Panc1 (cell line): ENCODE measurements around the gene CREB5. TPM values are rescaled to one million over a fixed set of nuclear protein-coding genes. Genes with fewer than 3 reads are reported as not detected.

Experiments used
- ATAC-seq: fragments of 200-7000 bp; cut with Tn5 transposase; 2 replicates; pipeline ENCODE4 v1.9.1; 2020; ENCODE audit warnings: mild to moderate bottlenecking, moderate library complexity
- BruUV-seq: library from RNA; stranded (reverse); fragments of 400-500 nt; replicated peaks from 2 replicates; lab custom pipeline; 2021; lab: Mats Ljungman, UMichigan
- CTCF ChIA-PET: fragments of 300-600 bp; sonication (Branson Sonifier 250); formaldehyde crosslinking; loops from one replicate; lab custom pipeline; 2022; ENCODE audit warnings: antibody characterized with exemption; lab: Charles Lee
- POLR2A ChIA-PET: fragments of 300-600 bp; sonication (Branson Sonifier 250); formaldehyde crosslinking; loops from one replicate; lab custom pipeline; 2022; ENCODE audit warnings: antibody characterized with exemption; lab: Charles Lee
- DNase-seq: peaks from one replicate; pipeline ENCODE4 v3.0.0-alpha.2; 2010; ENCODE audit warnings: low read depth, low spot score
- H3K27ac ChIP-seq: 2 replicates; pipeline ENCODE4 v1.5.1; 2011; ENCODE audit warnings: mild to moderate bottlenecking, low read length, inconsistent platforms
- H3K27me3 ChIP-seq: fragments of 200-500 bp; sonication (Bioruptor generic); 2 replicates; pipeline ENCODE4 v1.6.0; 2014; ENCODE audit warnings: low read length, inconsistent platforms; ENCODE audit not compliant: control insufficient read depth, insufficient read depth
- H3K36me3 ChIP-seq: fragments of 200-500 bp; sonication (Bioruptor generic); 2 replicates; pipeline ENCODE4 v1.5.1; 2014; ENCODE audit warnings: inconsistent platforms, mild to moderate bottlenecking, low read length, moderate library complexity; ENCODE audit not compliant: control insufficient read depth, insufficient read depth
- H3K4me1 ChIP-seq: 2 replicates; pipeline ENCODE4 v1.5.1; 2011; ENCODE audit warnings: inconsistent platforms, mild to moderate bottlenecking, low read length, moderate library complexity; ENCODE audit not compliant: control insufficient read depth, insufficient read depth
- H3K4me3 ChIP-seq, 2 experiments: 2 replicates each; pipeline ENCODE4 v1.5.1; 2011 to 2012; ENCODE audit warnings: low read depth in 2 of 2, low read length in 2 of 2, mild to moderate bottlenecking in 2 of 2, inconsistent platforms in 1 of 2, moderate library complexity in 1 of 2
- H3K9me3 ChIP-seq: fragments of 200-500 bp; sonication (Bioruptor generic); 2 replicates; pipeline ENCODE4 v1.5.1; 2014; ENCODE audit warnings: low read depth, mild to moderate bottlenecking, inconsistent platforms, low read length, moderate library complexity; ENCODE audit not compliant: control insufficient read depth, insufficient read depth
- CTCF ChIP-seq: fragments of 450-650 bp; IDR thresholded peaks from 2 replicates; pipeline ENCODE4 v1.5.1; 2017; ENCODE audit warnings: mild to moderate bottlenecking
- POLR2AphosphoS5 ChIP-seq: IDR thresholded peaks from 2 replicates; pipeline ENCODE4 v1.6.1; 2012; ENCODE audit warnings: mild to moderate bottlenecking, low read depth, low read length, moderate library complexity
- REST ChIP-seq, 2 experiments: IDR thresholded peaks; 2 replicates each; pipeline ENCODE4 v1.6.1; 2011 to 2012; ENCODE audit warnings: low read depth in 2 of 2, control low read depth in 1 of 2, low read length in 1 of 2, mild to moderate bottlenecking in 1 of 2, moderate library complexity in 1 of 2; ENCODE audit not compliant: insufficient read depth in 1 of 2
- SIN3A ChIP-seq: IDR thresholded peaks from 2 replicates; pipeline ENCODE4 v1.6.1; 2012; ENCODE audit warnings: low read depth, mild to moderate bottlenecking, low read length, moderate library complexity, borderline replicate concordance; ENCODE audit not compliant: insufficient read depth
- TCF7L2 ChIP-seq: IDR thresholded peaks from 2 replicates; pipeline ENCODE4 v1.6.1; 2011; ENCODE audit warnings: mild to moderate bottlenecking, low read depth, low read length, inconsistent platforms
- in situ Hi-C: cut with HindIII; loops from 2 replicates; pipeline ENCODE4 v1.10.0; 2016; ENCODE audit warnings: low sequenced_read_pairs, low pct_unique_long_range_greater_than_20kb
- intact Hi-C: fragments of 100-400 bp; cut with micrococcal nuclease; formaldehyde crosslinking; loops from one replicate; pipeline ENCODE4 v1.10.0; 2022; ENCODE audit not compliant: unreplicated experiment
- total RNA-seq: library from RNA; stranded (reverse); gene quantifications from one replicate; pipeline ENCODE4 v1.2.1, GENCODE V29; 2021; ENCODE audit not compliant: unreplicated experiment

CREB5 gene
- total RNA-seq, 1 experiment from 2014 or later = 3.1 TPM

- ChIA-PET POLR2A (interaction anchor here (0.6 kb wide), 1 partner anchor 227 kb away, joined by 4 read pairs; no protein-coding TSS in a partner anchor), CTCF (no interaction called here)
- in situ Hi-C loops = no loop called here
- Histone ChIP-seq H3K27ac (peak overlapping the region; percentile 84; the same call in 1 of the 2 replicates), H3K36me3 (no peaks in the 10 kb centered on the region), H3K4me3 (no peak overlapping the region), H3K9me3 (no peaks in the 10 kb centered on the region), H3K4me1 (peaks cover 17% of the 10 kb centered on the region), H3K27me3 (no peaks in the 10 kb centered on the region)
- TF ChIP-seq TCF7L2 (no peak), POLR2AphosphoS5 (no peak), SIN3A (no peak), CTCF (no peak), REST (IDR thresholded peaks at IDR 0.05; ENCODE audit: insufficient read depth in 1 of 2, low read depth in 2 of 2, low read length in 1 of 2) (no peak)
- ATAC-seq (no peak), DNase-seq (no peak)
- BruUV-seq = no TSS peak
- intact Hi-C loops = no loop called here
Observed at GRCh38 chr7:28684650-28685241, 272.4 kb downstream of the CREB5 start.

- Histone ChIP-seq H3K36me3 (no peaks in the 10 kb centered on the region), H3K27ac (peak overlapping the region; percentile 84), H3K4me3 (peak overlapping the region; percentile 47 to 74; a peak in 3 of 4 replicates), H3K9me3 (no peaks in the 10 kb centered on the region), H3K4me1 (peaks cover 17% of the 10 kb centered on the region), H3K27me3 (no peaks in the 10 kb centered on the region)
- ATAC-seq = peak; percentile 22; the same call in 1 of the 2 replicates
- no TSS peak for BruUV-seq
- in situ Hi-C loops = no loop called here
- CTCF ChIA-PET = no interaction called here
- DNase-seq = no peak
- POLR2A ChIA-PET = interaction anchor here (0.6 kb wide), 1 partner anchor 226 kb away, joined by 4 read pairs; no protein-coding TSS in a partner anchor
- no peak for TF ChIP-seq POLR2AphosphoS5
- intact Hi-C loops = no loop called here
Observed at GRCh38 chr7:28685242-28685643, 272.9 kb downstream of the CREB5 start.
